DMS153 (cell line): Measurements from ENCODE around the gene C10orf90.

Source experiments
- DNase-seq: peaks from one replicate; lab custom pipeline; 2025; lab: John Stamatoyannopoulos, UW

Gene C10orf90

DNA sequence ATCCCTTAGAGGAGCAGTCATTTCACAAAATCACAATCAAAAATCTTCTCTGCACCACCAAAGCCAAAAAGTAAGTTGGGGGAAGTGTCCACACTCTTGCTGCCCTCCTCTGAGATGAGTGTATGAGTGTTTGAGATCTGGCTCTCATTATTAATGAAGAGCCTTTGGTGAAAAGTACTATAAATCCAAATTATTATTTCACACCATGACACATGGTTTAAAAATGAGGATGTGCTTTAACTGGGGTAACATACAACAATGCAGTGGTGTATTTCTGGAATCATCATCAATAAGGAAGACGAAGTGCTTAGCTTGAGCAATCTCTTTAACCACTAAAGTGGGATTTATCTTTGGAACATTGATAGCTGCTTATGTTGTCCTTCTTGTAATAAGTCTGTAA is 168.1 kb downstream of the C10orf90 start:
- no peak for DNase-seq

- DNase-seq = no peak
Observed at GRCh38 chr10:126501828-126502227, 168.7 kb downstream of the C10orf90 start.

- no peak for DNase-seq
Observed at GRCh38 chr10:126500866-126501265, 169.6 kb downstream of the C10orf90 start.

DNA sequence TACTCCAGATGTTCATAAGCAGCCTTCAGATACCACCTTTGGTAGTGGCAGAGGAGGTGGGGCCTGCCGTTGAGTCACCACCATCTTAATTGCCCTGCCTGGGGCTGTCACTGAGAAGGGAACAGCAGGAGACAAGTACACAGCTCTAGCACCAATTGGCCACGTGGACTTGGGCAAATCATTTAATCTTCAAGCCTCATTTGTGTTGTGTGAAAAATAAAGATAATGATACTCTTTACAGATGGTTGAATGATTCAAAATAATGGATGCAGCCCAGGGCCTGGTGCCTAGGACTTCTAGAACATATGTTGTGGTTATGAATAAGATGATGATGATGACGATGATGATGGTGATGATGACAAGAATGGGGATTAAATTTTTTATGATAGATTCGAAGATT is 170.3 kb downstream of the C10orf90 start:
- DNase-seq = no peak

DNA sequence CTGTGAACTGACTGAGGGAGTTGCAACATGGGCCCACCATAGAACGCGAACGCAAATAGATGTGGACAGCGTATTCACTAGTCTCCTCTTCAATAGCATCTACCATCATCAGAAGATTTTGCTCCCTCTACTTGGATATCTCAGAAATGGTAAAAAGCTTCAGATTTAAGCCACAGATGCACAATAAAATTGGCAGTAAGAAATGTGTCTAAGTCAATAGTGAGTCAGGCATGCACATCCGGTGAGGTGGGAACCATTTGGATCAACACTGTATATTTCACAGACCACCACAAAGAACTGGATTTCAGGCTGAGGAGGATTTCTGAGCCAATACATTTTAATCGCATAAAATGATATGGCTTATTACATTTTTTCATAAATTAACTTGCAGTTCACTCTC is 170.7 kb downstream of the C10orf90 start:
- no peak for DNase-seq

DNA sequence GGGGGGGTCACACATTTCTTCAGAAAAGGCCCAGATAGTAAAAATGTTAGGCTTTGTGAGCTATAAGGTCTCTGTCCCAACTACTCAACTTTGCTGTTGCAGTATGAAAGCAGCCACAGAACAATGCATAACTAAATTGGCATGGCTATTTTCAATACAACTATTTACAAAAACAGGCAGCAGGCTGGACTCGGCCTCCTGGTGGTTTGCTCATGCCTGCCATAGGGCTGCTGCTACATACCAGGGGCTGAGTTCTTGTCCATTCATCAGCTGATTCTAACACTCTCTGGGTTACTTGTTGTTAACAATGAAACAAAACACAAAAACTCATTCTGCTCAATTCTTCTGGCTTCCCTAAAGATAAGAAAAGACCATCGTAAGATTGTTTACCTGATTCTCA is 172.8 kb downstream of the C10orf90 start:
- DNase-seq = no peak

GRCh38 chr10:126496771-126497545 is 173.5 kb downstream of the C10orf90 start:
- DNase-seq = no peak

DNA sequence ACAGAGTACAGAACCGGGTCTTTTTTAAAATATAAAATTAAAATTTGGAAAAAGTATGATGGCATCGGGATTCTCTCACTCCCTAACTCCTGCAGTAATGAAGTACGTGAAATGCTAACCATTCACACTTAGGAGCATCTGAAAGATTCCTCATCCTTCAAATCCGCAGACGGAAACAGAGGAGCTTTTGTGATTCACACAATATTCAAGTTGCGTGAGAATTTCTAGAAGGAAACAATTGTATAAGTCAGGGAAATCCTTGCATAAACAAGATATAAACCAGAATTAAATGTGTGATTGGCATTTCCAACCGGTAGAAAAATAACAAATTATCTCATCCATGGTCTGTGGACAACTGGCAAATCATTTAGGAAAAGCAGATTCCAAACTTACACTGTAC is 179.0 kb downstream of the C10orf90 start:
- DNase-seq = no peak

DNA sequence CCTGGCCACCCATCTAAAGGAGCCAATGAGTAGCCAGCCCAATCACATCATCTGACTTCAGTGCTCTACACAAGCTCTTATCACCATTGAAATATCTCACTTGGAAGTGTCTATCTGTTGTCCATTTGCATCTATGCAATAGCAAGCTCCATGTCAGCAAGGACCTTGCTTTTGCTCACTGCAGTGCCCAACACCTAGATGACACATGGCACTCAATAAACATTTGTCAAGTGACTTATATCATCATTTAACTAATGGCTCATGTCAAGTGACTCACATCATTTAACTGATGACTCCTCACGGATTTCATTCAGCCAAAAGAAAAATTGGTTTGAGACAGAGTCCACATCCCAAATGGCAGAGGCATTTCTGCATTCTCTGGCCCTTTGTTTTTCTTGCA is 189.3 kb downstream of the C10orf90 start:
- no peak for DNase-seq

DNA sequence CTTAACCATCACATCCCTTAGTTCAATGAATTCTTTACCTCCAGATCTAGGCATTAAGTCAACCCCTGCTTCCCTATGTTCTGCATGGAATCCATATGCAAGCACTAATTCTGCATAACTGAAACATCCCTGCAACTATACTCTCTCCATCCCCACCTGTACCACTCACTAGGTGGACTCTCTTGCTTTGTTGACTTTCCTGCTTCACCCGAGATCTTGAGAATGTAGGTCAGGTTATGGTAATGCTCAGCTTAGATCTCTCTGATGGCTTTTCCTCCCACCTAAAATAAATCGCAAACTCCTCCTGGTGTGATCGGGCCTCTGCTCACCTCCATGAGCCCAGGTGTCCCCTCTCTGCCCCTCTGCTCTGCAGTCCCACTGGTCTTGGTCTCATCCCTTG is 189.8 kb downstream of the C10orf90 start:
- no peak for DNase-seq

DNA sequence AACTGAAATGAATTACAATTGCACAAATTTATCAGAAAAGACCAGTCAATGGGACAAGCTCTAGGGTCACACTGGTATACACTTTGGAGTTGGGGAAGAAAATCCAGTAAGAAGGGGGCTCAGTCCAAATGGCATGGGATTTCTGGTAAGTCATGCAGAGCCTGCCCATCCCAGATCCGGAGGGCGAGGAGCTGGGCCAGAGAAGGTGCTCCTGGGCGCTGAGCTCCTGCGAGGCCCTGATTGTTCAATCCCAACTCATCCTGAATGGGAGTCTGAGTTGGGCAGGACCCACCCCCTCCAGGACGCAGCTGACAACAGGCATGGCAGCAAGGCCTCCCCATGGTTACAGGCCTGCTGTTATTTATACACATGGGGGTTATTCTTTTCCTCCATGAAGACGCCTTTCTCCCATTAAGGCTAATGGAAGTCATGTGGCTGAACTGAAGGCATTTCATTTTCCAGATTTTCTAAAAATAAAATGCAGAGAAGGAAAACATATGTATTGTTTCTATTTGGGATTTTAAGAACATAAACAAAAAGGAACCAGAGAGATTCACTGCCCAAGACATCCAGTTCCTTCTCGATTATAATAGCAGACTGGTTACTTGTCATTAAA is 191.1 kb downstream of the C10orf90 start:
- no peak for DNase-seq

GRCh38 chr10:126478546-126478945 is 191.9 kb downstream of the C10orf90 start:
- no peak for DNase-seq

GRCh38 chr10:126476246-126476645 is 194.2 kb downstream of the C10orf90 start:
- DNase-seq = no peak

GRCh38 chr10:126475074-126475691 is 195.3 kb downstream of the C10orf90 start:
- DNase-seq = no peak

DNA sequence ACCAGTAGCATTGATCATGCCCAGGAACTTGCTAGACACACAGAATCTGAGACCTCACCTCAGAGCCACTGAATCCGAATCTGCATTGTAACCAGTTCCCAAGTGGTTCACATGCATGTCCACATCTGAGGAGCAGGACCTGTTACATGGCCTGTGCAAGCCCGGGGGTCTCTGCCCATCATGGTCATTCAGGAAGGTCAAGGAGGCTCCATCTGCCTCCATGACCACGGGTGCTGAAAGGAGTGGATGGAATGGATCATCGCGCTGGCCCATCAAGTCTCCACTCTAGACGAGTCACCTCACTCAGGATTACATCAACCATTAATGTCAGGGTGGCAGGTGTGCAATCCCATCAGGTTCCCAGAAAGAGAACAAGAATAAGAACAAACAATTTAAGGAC is 196.5 kb downstream of the C10orf90 start:
- DNase-seq = no peak

DNA sequence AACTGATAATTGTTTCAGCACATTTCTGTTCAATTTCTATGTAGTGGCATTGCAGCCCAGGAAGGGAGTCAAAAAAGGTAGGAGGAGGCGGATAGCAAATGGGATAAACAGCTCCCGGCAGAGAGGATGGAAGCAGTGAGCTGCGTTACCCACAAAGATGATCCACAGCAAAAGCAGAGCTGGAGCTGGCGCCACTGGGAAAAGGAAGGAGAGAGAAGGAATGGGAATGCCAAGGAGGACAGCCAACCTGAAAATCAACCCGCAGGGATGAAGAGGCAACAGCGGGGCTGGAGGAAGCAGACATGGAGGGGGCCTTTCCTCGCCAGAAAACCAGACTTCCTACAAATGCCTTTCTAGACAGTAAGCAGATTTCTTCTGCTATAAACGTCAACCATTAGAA is 199.5 kb downstream of the C10orf90 start:
- no peak for DNase-seq

DNA sequence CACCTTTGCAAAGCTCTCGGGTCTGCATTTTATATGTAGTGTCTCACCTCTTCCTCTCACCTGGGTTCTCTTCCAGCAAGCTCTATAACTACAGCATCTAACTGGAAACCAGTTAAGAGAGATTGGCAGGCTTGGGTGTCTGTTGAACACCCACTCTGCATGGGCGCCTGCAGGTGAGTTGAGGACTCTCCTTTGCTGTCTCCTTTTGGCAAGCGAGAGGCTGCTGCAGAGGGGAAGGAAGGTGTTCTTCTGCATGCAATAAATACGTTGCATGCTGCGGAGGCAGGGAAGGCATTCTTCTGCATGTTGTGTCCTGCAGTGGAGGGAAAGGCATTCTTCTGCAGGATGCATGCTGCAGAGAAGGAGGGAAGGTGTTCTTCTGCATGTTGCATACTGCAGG is 200.8 kb downstream of the C10orf90 start:
- no peak for DNase-seq

- DNase-seq = no peak
Observed at GRCh38 chr10:126468876-126469643, 201.4 kb downstream of the C10orf90 start.

GRCh38 chr10:126468467-126468866 is 202.0 kb downstream of the C10orf90 start:
- DNase-seq = no peak

DNA sequence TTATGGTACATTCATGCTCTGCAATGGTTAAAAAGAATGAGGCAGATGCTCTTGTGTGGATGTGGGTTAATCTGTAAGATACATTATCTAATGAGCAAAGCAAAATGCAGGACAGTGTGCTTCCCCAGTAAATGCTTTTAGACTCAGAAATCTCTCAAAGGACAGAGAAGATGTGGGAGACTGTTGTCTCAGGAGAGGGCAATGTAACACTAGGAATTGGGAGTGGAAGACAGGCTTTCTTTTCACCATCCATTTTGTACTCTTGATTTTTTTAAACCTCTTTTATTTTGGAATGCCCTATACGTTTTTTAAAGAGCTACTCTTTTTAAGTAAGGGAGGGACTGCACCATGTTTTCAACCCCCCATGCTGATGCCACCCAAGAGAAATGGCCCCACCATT is 204.7 kb downstream of the C10orf90 start:
- DNase-seq = no peak

DNA sequence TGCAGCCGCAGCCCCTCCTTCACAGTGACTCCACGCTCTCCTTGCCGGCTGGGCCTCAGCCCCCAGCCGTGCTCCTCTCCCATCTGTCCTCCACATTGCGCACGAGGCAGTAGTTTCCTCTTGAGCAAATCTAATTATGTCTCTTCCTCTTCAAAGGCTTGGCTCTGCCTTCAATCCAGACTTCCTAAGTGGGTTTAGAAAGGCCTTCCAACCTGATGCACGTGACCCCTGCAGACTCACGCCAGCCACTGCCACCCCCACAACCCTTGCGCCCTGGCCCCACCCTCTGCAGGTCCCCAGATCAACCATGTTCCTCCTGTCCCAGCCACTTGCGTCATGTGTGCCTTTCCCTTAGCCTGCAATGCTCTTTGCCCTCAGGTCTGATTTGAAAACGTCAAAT is 207.2 kb downstream of the C10orf90 start:
- DNase-seq = no peak

DNA sequence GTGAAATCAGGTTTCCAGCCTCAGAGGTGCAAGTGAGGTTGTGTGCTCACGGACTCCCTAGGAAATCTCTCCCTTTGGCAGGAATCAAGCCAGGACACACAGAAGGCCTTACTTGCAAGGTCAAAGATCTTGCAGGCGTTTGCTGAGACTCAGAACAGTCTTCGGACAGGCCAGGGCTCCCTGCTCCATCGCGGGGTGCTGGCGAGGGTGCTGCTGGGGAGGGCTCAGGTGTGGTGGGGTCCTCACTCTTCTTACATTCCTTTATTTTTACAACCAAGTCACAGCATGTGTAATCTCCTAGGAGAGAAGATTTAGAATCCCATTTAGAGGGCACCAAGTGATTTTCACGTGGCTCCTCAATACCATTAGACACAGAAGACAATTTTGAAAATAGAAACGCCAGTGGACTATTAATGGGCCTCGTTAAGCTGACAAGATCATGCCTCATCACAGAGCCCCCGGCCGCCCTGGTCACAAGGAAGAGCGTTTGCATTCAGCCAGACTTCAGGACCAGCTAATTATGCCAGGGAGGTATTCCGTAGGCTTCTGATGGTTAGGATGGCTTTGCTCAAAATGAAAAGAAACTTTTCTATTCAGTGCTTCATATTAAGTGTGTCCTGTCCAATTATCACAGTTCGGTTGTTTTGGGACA is 209.1 kb downstream of the C10orf90 start:
- no peak for DNase-seq
